GM10266 (cell line): ENCODE data around the gene SLC17A1.

Experiments
- DNase-seq: peaks from one replicate; pipeline ENCODE4 v3.0.0; 2012; ENCODE audit errors: extremely low spot score
- CTCF ChIP-seq: IDR thresholded peaks from 2 replicates; pipeline ENCODE4 v1.5.1; 2012; ENCODE audit warnings: mild to moderate bottlenecking, low read depth; ENCODE audit not compliant: control insufficient read depth, insufficient read depth; ENCODE audit errors: missing control alignments

Gene SLC17A1

GRCh38 chr6:25804804-25805203 lies 27.0 kb downstream of the SLC17A1 start:
- DNase-seq: no peak
- TF ChIP-seq CTCF: no peak

GRCh38 chr6:25801436-25801835 lies 30.4 kb downstream of the SLC17A1 start:
- no peak for TF ChIP-seq CTCF
- no peak for DNase-seq

GRCh38 chr6:25794784-25795183 lies 37.1 kb downstream of the SLC17A1 start:
- TF ChIP-seq CTCF: no peak
- DNase-seq: no peak

- DNase-seq: no peak
- no peak for TF ChIP-seq CTCF
These were observed 37.9 kb downstream of the SLC17A1 start for GRCh38 chr6:25793970-25794369.

- TF ChIP-seq CTCF: no peak
- DNase-seq: no peak
These were observed 39.8 kb downstream of the SLC17A1 start for GRCh38 chr6:25792016-25792415.

GRCh38 chr6:25789475-25789874 lies 42.4 kb downstream of the SLC17A1 start:
- TF ChIP-seq CTCF: no peak
- no peak for DNase-seq

GRCh38 chr6:25788305-25788922 lies 43.4 kb downstream of the SLC17A1 start:
- peak; percentile 46 for TF ChIP-seq CTCF
- peak; percentile 24 for DNase-seq
